GM18498 (cell line): Measurements from ENCODE around the gene HPN.
"Not testable (repeated sequence)": the region's sequence is repeated elsewhere in the genome, so short reads cannot be mapped to it uniquely, and the experiment has no call there.

Source experiments
- ATAC-seq: cut with Tn5 transposase; IDR thresholded peaks from one replicate; pipeline ENCODE4 v1.9.1; 2021; ENCODE audit warnings: mild to moderate bottlenecking, moderate library complexity; ENCODE audit not compliant: unreplicated experiment

HPN gene

GRCh38 chr19:35042056-35042730 lies 672 bp downstream of the HPN start:
- ATAC-seq: no peak

GRCh38 chr19:35042954-35043604 lies 1.6 kb downstream of the HPN start:
- ATAC-seq: no peak

GRCh38 chr19:35043906-35044305 lies 2.4 kb downstream of the HPN start:
- no peak for ATAC-seq

- ATAC-seq: no peak
These were observed 3.0 kb downstream of the HPN start for GRCh38 chr19:35044317-35045117.

- peak; percentile 59 for ATAC-seq
These were observed 4.3 kb downstream of the HPN start for GRCh38 chr19:35045667-35046300.

GRCh38 chr19:35046461-35046860 lies 4.9 kb downstream of the HPN start:
- no peak for ATAC-seq

- ATAC-seq: no peak
These were observed 7.4 kb downstream of the HPN start for GRCh38 chr19:35048911-35049411.

GRCh38 chr19:35049456-35049855 lies 7.9 kb downstream of the HPN start:
- ATAC-seq: no peak

- ATAC-seq: not testable (repeated sequence)
These were observed 9.1 kb downstream of the HPN start for GRCh38 chr19:35050662-35051061.

- not testable (repeated sequence) for ATAC-seq
These were observed 9.7 kb downstream of the HPN start for GRCh38 chr19:35051268-35051667.

- ATAC-seq: no peak
These were observed 10.3 kb downstream of the HPN start for GRCh38 chr19:35051796-35052195.

GRCh38 chr19:35052599-35053190 lies 11.2 kb downstream of the HPN start:
- no peak for ATAC-seq

- no peak for ATAC-seq
These were observed 12.3 kb downstream of the HPN start for GRCh38 chr19:35053667-35054293.

- no peak for ATAC-seq
These were observed 13.1 kb downstream of the HPN start for GRCh38 chr19:35054626-35055025.

- ATAC-seq: no peak
These were observed 14.2 kb downstream of the HPN start for GRCh38 chr19:35055715-35056179.

- ATAC-seq: no peak
These were observed 15.1 kb downstream of the HPN start for GRCh38 chr19:35056513-35057063.

GRCh38 chr19:35058370-35058769 lies 16.8 kb downstream of the HPN start:
- ATAC-seq: no peak

GRCh38 chr19:35059006-35059798 lies 17.7 kb downstream of the HPN start:
- no peak for ATAC-seq

GRCh38 chr19:35059799-35060091 lies 18.2 kb downstream of the HPN start:
- ATAC-seq: no peak
